Measurements from ENCODE around the gene FADS2. TPM values are rescaled to one million over a fixed set of nuclear protein-coding genes. Genes with fewer than 3 reads are reported as not detected.

FADS2 gene
- total and polyA plus RNA-seq, 2 of the 13 experiments (the other 11 are each of a cell fraction or from before 2014, with no cell fraction given), result 90.1 to 124 TPM

- TF ChIP-seq ZNF18 (CRISPR knock-in tag; IDR thresholded peaks at IDR 0.05; ENCODE audit: insufficient replicate concordance) (peak; percentile 90), PPARG (CRISPR knock-in tag; conservative IDR thresholded peaks at IDR 0.05) (no peak), CAMTA2 (CRISPR knock-in tag; IDR thresholded peaks at IDR 0.05; ENCODE audit: borderline replicate concordance) (0 out of 2 replicates have a peak, but pooled peaks have one; percentile 75), DNMT3B (CRISPR knock-in tag; conservative IDR thresholded peaks at IDR 0.05) (no peak), RFX3 (CRISPR knock-in tag; IDR thresholded peaks at IDR 0.05) (no peak), ZNF761 (CRISPR knock-in tag; conservative IDR thresholded peaks at IDR 0.05) (no peak; the same call in 1 of the 2 replicates), ATAD3A (CRISPR knock-in tag; IDR thresholded peaks at IDR 0.05) (no peak), ZNF260 (CRISPR knock-in tag; IDR thresholded peaks at IDR 0.05; ENCODE audit: borderline replicate concordance, low read depth) (no peak), SP140L (CRISPR knock-in tag; IDR thresholded peaks at IDR 0.05; ENCODE audit: borderline replicate concordance) (0 out of 2 replicates have a peak, but pooled peaks have one; percentile 35), BHLHE40 (IDR thresholded peaks at IDR 0.05; ENCODE audit: low read length) (no peak), TCF7 (IDR thresholded peaks at IDR 0.05; ENCODE audit: low read depth) (no peak), SP4 (CRISPR knock-in tag; IDR thresholded peaks at IDR 0.05) (no peak), CCDC6 (CRISPR knock-in tag; IDR thresholded peaks at IDR 0.05) (no peak), MZF1 (CRISPR knock-in tag; IDR thresholded peaks at IDR 0.05; ENCODE audit: borderline replicate concordance) (no peak), ZNF619 (CRISPR knock-in tag; IDR thresholded peaks at IDR 0.05) (no peak), PCBP1 (IDR thresholded peaks at IDR 0.05; ENCODE audit: borderline replicate concordance, low read depth, low read length) (0 out of 2 replicates have a peak, but pooled peaks have one; percentile 14), ISX (CRISPR knock-in tag; conservative IDR thresholded peaks at IDR 0.05) (no peak), ZNF234 (CRISPR knock-in tag; conservative IDR thresholded peaks at IDR 0.05) (0 out of 2 replicates have a peak, but pooled peaks have one; percentile 68), HOXA5 (CRISPR knock-in tag; IDR thresholded peaks at IDR 0.05) (no peak), ZNF33A (CRISPR knock-in tag; IDR thresholded peaks at IDR 0.05; ENCODE audit: borderline replicate concordance) (no peak)
- TF ChIP-seq, protein P1, sequence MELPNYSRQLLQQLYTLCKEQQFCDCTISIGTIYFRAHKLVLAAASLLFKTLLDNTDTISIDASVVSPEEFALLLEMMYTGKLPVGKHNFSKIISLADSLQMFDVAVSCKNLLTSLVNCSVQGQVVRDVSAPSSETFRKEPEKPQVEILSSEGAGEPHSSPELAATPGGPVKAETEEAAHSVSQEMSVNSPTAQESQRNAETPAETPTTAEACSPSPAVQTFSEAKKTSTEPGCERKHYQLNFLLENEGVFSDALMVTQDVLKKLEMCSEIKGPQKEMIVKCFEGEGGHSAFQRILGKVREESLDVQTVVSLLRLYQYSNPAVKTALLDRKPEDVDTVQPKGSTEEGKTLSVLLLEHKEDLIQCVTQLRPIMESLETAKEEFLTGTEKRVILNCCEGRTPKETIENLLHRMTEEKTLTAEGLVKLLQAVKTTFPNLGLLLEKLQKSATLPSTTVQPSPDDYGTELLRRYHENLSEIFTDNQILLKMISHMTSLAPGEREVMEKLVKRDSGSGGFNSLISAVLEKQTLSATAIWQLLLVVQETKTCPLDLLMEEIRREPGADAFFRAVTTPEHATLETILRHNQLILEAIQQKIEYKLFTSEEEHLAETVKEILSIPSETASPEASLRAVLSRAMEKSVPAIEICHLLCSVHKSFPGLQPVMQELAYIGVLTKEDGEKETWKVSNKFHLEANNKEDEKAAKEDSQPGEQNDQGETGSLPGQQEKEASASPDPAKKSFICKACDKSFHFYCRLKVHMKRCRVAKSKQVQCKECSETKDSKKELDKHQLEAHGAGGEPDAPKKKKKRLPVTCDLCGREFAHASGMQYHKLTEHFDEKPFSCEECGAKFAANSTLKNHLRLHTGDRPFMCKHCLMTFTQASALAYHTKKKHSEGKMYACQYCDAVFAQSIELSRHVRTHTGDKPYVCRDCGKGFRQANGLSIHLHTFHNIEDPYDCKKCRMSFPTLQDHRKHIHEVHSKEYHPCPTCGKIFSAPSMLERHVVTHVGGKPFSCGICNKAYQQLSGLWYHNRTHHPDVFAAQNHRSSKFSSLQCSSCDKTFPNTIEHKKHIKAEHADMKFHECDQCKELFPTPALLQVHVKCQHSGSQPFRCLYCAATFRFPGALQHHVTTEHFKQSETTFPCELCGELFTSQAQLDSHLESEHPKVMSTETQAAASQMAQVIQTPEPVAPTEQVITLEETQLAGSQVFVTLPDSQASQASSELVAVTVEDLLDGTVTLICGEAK (IDR thresholded peaks at IDR 0.05), result no peak
- TF ChIP-seq, protein P1 (CRISPR knock-in tag; IDR thresholded peaks at IDR 0.05), result peak; percentile 71; the same call in 1 of the 2 replicates
- TF ChIP-seq, protein P2, sequence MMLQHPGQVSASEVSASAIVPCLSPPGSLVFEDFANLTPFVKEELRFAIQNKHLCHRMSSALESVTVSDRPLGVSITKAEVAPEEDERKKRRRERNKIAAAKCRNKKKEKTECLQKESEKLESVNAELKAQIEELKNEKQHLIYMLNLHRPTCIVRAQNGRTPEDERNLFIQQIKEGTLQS (CRISPR knock-in tag; IDR thresholded peaks at IDR 0.05), result no peak
Measured at GRCh38 chr11:61828379-61828628, 204 bp downstream of the FADS2 start (continued).

Data from HepG2 (cell line).